H1 (cell line): Measurements from ENCODE around the gene ZSCAN5A. TPM values are rescaled to one million over a fixed set of nuclear protein-coding genes. Genes with fewer than 3 reads are reported as not detected.

ENCODE experiments used
- CHD7 ChIP-seq: fragments of 300-600 bp; sonication (generic); IDR thresholded peaks from 2 replicates; pipeline ENCODE4 v1.7.1; 2012; ENCODE audit warnings: low read length, moderate library complexity, mild to moderate bottlenecking, inconsistent platforms; ENCODE audit not compliant: insufficient replicate concordance
- GTF2F1 ChIP-seq: IDR thresholded peaks from 2 replicates; pipeline ENCODE4 v1.6.1; 2012; ENCODE audit warnings: low read depth, low read length, improper control_type of control experiment, borderline replicate concordance
- polyA plus RNA-seq, 7 experiments: library from polyadenylated mRNA; depleted of rRNA in 3 of 7; stranded (reverse) in 5 of 7; unstranded in 2 of 7; fragments of >200 nt in 5 of 7; fragments of 200-250 nt in 2 of 7; gene quantifications; 1 replicate in 5 of 7; 2 replicates in 1 of 7; 4 replicates in 1 of 7; pipeline versions ENCODE4 v1.2.1 to v1.2.3, GENCODE V29; 2011 to 2013; ENCODE audit warnings: missing spikeins in 2 of 7, mixed read lengths in 2 of 7
- total RNA-seq: library from RNA; stranded (reverse); fragmentation: NEBNext Ultra II Directional; extraction: Animal tissue kit (Norgen Biotek cat#: 25700); gene quantifications from 2 replicates; pipeline ENCODE4 v1.2.1, GENCODE V29; 2021

Gene ZSCAN5A
- total and polyA plus RNA-seq, 2 of the 8 experiments (the other 6 are each of a cell fraction or from before 2014, with no cell fraction given): 8.6 to 11.0 TPM

- TF ChIP-seq CHD7 (no peak), GTF2F1 (no peak)
Observed at GRCh38 chr19:56314381-56315076, at the start of gene ZSCAN5A (continued).
